SKM-1 (cell line): Measurements from ENCODE around the gene FASN.

Experiments
- DNase-seq: peaks from one replicate; lab custom pipeline; 2025; ENCODE audit not compliant: unreplicated experiment; lab: John Stamatoyannopoulos, UW

The FASN gene

DNA sequence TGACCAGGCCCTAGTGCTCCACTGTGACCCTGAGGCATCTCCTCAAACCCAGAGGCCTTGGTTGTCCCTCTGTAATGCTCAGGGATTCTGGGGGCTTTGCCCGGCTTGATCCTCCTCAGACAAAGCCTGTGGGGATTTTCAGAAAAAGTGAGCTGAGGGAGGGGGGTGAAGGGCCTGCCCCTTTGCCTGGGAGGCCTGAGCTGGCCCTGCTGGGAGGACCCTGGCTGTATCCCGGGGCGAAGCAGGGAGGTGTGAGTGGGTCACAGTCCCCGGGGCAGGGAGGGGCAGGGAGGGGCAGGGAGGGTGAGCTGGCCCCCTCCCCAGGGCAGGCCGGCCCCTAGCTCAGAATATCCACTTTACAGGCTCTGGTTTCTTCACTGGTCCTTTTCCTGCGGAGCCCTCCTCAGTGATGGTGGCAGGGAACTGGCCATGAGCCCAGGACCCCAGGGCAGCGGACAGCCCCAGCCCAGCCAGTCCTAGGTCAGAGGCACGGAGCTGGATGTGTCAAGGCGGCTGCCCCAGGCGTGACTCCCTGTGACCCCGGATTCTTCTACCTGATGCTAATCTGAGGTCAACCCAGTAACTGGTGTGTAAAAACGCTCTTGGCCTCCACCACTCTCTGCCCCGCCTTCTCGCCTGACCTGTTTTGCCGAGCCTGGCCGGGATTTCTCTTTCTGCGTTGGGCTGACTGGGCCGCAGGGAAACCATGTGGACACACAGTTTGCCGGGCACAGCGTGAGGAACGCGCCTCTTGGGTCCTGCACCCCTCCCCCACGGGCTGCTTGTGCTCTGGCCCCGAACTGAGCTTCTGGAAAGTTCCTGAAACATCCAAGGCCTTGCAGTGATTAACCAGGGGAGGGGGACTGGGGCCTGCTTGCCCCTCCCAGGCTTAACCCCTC lies 5.8 kb upstream of the FASN start:
- no peak for DNase-seq

GRCh38 chr17:82101767-82102679 lies 4.0 kb upstream of the FASN start:
- DNase-seq, result no peak

DNA sequence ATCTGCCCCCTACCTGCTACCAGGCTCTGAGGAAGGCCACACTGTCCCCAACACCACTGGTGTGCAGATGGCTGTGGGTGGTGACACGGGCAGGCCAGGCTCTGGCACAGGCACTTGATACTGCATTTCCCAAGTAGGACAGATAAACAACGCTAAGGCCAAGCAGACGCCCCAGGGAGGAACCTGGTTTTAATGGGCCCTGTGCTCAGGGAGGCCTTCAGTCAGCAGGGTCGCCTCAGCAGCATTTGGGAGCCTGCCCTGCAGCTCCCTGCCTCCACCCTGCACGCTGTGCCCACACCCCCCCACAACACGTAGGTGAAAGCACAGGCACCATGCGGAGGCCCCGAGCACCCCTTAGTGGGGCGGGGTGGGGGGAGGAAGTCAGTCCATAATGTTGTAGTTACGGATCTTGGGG lies 3.3 kb upstream of the FASN start:
- no peak for DNase-seq

DNA sequence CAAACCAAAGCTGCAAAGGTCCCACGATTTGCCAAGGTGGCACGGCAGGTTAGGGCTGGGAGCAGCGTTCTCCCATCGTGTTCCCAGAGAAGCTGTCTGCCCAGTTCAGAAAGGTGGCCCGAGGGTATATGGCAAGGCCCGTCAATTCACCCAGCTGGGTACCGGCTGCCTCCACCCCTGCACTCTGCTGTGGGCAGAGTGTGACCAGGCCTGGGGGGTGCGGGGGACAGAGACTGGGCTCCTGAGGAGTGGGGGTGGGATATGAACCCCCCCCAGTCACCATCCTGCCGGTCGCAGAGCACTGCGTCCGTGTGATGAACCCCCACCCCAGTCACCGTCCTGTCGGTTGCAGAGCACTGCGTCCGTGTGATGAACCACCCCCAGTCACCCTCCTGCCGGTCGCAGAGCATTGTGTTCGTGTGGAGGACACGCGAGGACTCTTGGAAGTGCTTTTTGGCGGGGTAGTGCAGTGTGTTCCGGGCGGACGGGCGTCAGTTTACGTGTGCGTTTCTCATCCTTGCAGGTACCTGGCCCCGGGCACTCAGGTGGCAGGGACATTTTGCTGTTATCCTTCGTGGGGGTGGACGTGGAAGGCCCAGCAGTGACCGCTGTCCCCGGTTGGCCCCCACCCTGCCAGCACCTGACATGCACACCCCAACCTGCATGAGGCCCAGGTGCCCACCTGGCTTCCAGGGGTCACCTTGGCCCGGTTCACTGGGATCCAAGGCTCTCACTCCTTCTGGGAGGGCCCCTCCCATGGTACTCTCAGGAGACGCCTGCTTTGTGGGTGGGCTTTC lies 2.7 kb upstream of the FASN start:
- no peak for DNase-seq

GRCh38 chr17:82098939-82099763 lies 1.1 kb upstream of the FASN start:
- no peak for DNase-seq

- no peak for DNase-seq
These were observed 192 bp downstream of the FASN start for GRCh38 chr17:82097919-82098168.

DNA sequence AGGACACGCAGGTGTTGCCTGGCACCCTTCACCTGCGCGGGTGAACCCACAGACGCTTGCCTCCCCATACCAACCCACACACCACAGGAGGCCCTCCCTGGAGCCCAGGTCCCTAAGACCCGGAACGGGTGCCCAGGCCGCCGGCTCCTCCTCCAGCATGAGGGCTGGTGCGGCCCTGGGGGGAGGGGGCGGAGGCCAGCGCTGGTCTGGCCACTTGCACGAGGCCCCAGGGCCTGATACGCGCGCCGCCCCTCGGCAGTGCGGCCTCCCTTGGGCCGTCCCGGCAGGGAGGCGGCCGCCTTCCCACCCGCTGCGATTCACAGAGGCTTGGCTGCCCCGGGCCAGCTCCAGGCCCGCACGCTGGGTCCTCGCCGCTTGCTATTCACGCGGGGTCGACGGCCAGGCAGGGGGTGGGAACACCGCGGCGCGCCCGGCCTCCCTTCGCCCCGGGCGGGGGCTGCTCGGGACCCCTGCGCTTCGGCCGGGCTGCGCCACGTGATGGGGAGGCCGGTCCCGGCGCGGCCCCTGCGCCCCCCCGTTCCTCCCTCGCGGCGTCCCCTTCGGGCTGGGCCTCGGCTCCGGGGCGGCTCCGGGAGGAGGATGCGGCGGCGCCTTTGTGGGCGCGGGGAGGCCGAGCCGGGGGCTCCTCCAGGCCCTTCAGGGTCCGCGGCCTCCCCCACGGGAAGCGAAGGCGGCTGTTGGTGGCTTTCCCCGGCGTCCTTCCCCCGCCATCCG lies 685 bp downstream of the FASN start:
- DNase-seq, result no peak

DNA sequence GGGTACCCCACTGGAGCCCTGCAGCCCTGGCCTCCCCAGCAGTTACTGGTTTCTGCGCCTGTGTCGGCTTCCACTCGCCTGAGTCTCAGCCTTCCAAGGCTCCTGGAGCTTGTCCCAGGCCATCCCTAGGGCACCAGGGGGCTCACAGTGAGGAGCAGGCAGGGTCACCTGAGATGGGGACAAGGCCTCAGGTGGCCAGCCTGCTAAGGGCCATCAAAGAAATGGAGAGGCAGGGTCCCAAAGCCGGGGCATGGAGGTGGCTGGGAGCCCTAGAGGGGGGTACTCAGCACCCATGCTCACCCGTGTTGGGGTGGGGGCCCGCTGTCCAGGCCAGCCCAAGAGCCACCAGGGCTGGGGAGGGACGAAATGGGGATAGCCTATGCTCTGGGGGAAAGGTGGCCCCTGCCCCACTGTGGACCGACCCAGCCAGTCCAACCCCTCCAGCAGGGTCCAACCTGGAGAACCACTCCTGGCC lies 1.3 kb downstream of the FASN start:
- DNase-seq, result no peak

DNA sequence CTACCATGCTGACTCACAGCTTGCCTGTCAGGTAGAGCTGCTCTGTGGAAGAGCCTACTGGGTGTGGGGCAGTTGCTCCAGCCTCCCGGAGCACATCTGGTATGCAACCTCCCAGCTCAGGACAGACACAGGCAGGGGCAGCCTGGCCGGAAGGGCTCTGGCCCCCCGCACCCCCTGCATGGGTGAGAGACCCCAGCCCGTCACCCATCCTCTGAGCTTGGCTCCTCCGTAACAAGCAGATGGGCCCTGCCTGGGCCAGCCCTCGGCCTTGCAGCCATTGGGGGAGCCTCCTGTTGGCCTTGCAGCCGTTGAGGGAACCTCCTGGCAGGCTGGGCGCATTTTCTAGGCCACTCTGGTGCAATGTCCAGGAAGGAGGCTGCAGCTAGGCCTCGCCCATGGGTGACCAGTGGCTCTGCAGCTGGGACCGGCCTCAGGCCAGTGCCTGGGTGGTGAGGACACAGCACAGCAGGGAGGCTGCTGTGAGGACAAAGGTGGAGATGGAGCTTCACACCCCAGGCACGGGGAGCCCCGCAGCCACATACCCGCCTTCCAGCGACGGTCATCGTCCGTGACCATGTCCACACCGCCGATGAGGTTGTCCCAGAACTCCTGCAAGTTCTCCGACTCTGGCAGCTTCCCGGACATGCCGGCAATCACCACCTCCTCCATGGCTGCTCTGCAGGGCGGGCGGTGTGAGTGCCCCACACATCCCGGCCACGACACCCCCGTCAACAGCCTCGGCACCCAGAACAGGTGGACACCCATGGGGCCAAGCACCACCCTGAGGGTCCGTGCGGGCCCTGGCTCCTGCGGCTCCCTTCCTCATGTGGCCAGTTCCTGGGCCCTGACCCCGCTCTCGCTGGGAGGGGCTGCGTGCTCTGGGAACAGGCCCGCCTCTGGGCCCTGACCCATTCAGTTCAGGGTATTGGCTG lies 2.0 kb downstream of the FASN start:
- DNase-seq, result no peak

GRCh38 chr17:82094931-82095776 lies 2.9 kb downstream of the FASN start:
- no peak for DNase-seq

- DNase-seq, result no peak
These were observed 4.9 kb downstream of the FASN start for GRCh38 chr17:82092995-82093751.

GRCh38 chr17:82092628-82092994 lies 5.4 kb downstream of the FASN start:
- no peak for DNase-seq

- no peak for DNase-seq
These were observed 5.9 kb downstream of the FASN start for GRCh38 chr17:82092094-82092586.

DNA sequence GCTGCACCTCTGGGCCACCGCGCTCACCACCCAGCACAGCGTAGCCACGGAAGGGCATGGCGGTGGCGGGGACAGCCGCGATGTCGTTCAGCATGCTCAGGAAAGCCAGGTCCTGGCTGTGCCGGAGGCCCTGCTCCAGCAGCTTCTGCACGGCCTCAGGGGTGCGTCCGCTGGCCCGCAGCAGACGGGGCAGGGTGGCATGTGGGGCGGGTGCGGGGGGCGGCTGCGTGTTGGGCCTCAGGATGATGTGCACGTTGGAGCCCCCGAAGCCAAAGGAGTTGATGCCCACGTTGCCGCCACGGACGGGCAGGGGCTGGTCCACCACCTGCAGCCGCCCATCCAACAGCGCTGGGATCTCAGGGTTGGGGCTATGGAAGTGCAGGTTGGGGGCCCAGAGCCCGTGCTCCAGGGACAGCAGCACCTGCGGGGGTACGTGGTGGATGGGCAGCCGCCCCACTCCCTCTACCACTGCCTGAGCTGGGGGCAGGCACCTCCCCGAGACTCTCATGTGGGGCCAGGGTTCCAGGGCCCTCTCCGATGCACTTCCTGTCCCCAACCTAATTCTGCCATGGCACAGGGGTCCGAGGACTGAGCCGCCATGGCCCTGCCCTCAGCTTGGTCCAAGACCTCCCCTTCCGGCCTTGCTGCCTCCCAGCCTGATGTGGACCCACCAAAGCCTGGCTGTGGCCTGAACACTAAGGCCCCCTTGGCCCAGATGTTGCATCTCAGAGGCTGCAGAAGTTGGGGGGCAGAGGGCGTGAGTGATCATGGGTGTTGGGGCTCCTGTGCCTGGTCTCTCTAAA lies 6.6 kb downstream of the FASN start:
- DNase-seq, result no peak

DNA sequence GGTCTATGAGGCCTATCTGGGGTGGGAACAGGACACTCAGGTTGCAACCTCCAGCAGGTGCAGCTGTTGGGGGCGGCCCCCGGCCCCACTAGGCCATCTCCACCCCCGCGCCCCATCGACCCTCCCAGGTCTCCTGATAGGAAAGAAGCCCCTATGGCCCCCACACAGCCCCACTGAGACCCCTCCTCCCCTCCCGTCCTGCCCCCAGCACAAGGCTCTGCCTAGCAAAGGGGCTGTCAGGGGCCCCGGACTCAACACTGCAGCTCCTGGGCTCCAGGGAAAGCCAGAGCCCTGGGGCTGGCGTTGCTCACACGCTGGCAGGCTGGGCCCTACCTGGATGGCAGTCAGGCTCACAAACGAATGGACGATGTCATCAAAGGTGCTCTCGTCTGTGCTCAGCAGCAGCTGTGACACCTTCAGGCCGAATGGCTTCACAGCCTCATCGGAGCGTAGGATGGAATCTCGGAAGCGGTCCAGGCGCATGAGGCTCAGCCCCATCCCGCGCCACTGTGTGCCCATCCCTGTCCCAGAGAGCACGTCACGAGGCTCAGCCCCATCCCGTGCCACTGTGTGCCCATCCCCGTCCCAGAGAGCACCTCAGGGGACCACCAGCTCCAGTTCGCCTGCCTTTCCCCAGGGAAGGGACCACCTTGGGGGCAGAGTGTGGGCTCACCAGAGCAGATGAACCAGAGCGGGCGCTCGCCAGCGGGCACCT lies 7.3 kb downstream of the FASN start:
- no peak for DNase-seq
